Measurements from ENCODE around the gene TTC6. TPM values are rescaled to one million over a fixed set of nuclear protein-coding genes. Genes with fewer than 3 reads are reported as not detected.

TTC6 gene
- total RNA-seq, 5 donors from 2014 or later (not counting 1 experiment from before 2014, with no cell fraction given) = not detected

GRCh38 chr14:37642125-37642524 lies 46.7 kb downstream of the TTC6 start:
- Histone ChIP-seq H3K27ac (ENCODE audit: low read length) (no peak overlapping the region), H3K4me3 (ENCODE audit: control insufficient read depth in 1 of 2, extremely low read depth in 1 of 2, low read length in 1 of 2) (no peak overlapping the region), H3K27me3 (replicated peaks in 1 of 2; ENCODE audit: control insufficient read depth in 2 of 2, extremely low read depth in 1 of 2, insufficient read depth in 2 of 2, low read length in 1 of 2) (no peaks in the 10 kb centered on the region), H3K36me3 (ENCODE audit: control insufficient read depth in 2 of 2, extremely low read depth in 1 of 2, insufficient read depth in 1 of 2, low read length in 1 of 2) (no peaks in the 10 kb centered on the region), H3K4me1 (ENCODE audit: control insufficient read depth in 1 of 2, extremely low read depth in 1 of 2, insufficient read depth in 2 of 2, low read length in 2 of 2) (no peaks in the 10 kb centered on the region), H3K9me3 (no peaks in the 10 kb centered on the region)
- Mint-ChIP-seq H3K27me3 (no peaks in the 10 kb centered on the region), H3K4me3 (no peak overlapping the region), H3K9me3 (peaks cover 0 to 10% (median 3%) of the 10 kb centered on the region in 3 donors), H3K36me3 (no peaks in the 10 kb centered on the region), H3K4me1 (no peaks in the 10 kb centered on the region), H3K27ac (no peak overlapping the region)
- ATAC-seq (replicated peaks in 1 of 4) = no peak
- ChIA-PET CTCF (no interaction called here), POLR2A (no interaction called here)
- 66% methylated on average over 2 of the region's 3 CpGs for WGBS (ENCODE audit: insufficient coverage)
- DNase-seq = no peak

GRCh38 chr14:37643701-37644100 lies 48.3 kb downstream of the TTC6 start:
- Histone ChIP-seq H3K36me3 (ENCODE audit: control insufficient read depth in 2 of 2, extremely low read depth in 1 of 2, insufficient read depth in 1 of 2, low read length in 1 of 2) (no peaks in the 10 kb centered on the region), H3K9me3 (no peaks in the 10 kb centered on the region), H3K4me3 (ENCODE audit: control insufficient read depth in 1 of 2, extremely low read depth in 1 of 2, low read length in 1 of 2) (no peak overlapping the region), H3K27ac (ENCODE audit: low read length) (no peak overlapping the region), H3K27me3 (replicated peaks in 1 of 2; ENCODE audit: control insufficient read depth in 2 of 2, extremely low read depth in 1 of 2, insufficient read depth in 2 of 2, low read length in 1 of 2) (no peaks in the 10 kb centered on the region), H3K4me1 (ENCODE audit: control insufficient read depth in 1 of 2, extremely low read depth in 1 of 2, insufficient read depth in 2 of 2, low read length in 2 of 2) (no peaks in the 10 kb centered on the region)
- H3K36me3 Mint-ChIP-seq = no peaks in the 10 kb centered on the region
- ChIA-PET POLR2A (no interaction called here), CTCF (no interaction called here)
- no CpG with 5 or more reads among the region's 4 CpGs for WGBS (ENCODE audit: insufficient coverage)
- H3K4me1 Mint-ChIP-seq = no peaks in the 10 kb centered on the region
- peaks cover 0 to 10% (median 3%) of the 10 kb centered on the region in 3 donors for H3K9me3 Mint-ChIP-seq
- H3K27ac Mint-ChIP-seq = no peak overlapping the region
- no peaks in the 10 kb centered on the region for H3K27me3 Mint-ChIP-seq
- DNase-seq (no peak), ATAC-seq (replicated peaks in 1 of 4) (no peak)
- H3K4me3 Mint-ChIP-seq = no peak overlapping the region

Other genes with a start within 250 kb of the TTC6 start
- gene FOXA1, start 380 bp upstream of the TTC6 start, total RNA-seq = under 1 TPM in 4 of 5 donors, not detected in 1; 0.23 to 0.67 (median 0.57) TPM

Data from T-cell (primary cell).